ENCODE data around the gene INTS6.

DNA sequence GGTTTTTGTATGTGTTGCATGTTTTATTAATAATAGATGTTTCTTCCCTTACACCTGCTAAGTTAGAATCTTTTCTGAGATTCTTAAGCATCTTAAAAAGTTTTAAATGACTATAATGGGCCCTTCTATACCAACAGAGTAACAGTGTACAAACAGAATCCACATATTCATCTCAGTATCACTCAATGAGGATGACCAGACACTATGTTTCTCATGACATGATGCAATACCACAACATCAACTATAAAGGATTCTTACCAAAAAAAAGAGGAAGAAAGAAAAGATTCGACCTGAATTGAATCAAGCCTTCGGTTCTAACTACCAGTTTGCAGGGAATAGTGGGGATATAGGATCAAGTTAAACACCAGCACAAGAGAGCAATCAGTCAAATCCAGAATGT is 56.5 kb downstream of the INTS6 start:
- no peak for TF ChIP-seq POLR2A (IDR thresholded peaks at IDR 0.05)
- TF ChIP-seq, protein P1, sequence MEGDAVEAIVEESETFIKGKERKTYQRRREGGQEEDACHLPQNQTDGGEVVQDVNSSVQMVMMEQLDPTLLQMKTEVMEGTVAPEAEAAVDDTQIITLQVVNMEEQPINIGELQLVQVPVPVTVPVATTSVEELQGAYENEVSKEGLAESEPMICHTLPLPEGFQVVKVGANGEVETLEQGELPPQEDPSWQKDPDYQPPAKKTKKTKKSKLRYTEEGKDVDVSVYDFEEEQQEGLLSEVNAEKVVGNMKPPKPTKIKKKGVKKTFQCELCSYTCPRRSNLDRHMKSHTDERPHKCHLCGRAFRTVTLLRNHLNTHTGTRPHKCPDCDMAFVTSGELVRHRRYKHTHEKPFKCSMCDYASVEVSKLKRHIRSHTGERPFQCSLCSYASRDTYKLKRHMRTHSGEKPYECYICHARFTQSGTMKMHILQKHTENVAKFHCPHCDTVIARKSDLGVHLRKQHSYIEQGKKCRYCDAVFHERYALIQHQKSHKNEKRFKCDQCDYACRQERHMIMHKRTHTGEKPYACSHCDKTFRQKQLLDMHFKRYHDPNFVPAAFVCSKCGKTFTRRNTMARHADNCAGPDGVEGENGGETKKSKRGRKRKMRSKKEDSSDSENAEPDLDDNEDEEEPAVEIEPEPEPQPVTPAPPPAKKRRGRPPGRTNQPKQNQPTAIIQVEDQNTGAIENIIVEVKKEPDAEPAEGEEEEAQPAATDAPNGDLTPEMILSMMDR (IDR thresholded peaks at IDR 0.05) = no peak
